HG03045 (cell line): ENCODE measurements around the gene LILRB1.
"Not testable (repeated sequence)": the region's sequence is repeated elsewhere in the genome, so short reads cannot be mapped to it uniquely, and the experiment has no call there.

Experiments
- ATAC-seq: cut with Tn5 transposase; IDR thresholded peaks from one replicate; pipeline ENCODE4 v1.9.1; 2021; ENCODE audit warnings: mild to moderate bottlenecking, moderate library complexity; ENCODE audit not compliant: unreplicated experiment

The LILRB1 gene

GRCh38 chr19:54660964-54661363, 30.7 kb downstream of the LILRB1 start:
- no peak for ATAC-seq

- ATAC-seq: no peak
These were observed 31.7 kb downstream of the LILRB1 start for GRCh38 chr19:54661846-54662481.

GRCh38 chr19:54662730-54663129, 32.4 kb downstream of the LILRB1 start, which contains the start of gene LILRB4:
TSS of gene LILRB4 (plus strand) at chr19:54662985. CDS start at chr19:54663034, 49 bp downstream.
- no peak for ATAC-seq

GRCh38 chr19:54665530-54665929, 35.2 kb downstream of the LILRB1 start:
- ATAC-seq: no peak

- ATAC-seq: no peak
These were observed 36.9 kb downstream of the LILRB1 start for GRCh38 chr19:54667217-54667616.

- ATAC-seq: no peak
These were observed 38.1 kb downstream of the LILRB1 start for GRCh38 chr19:54668353-54668752.

GRCh38 chr19:54670576-54671357, 40.5 kb downstream of the LILRB1 start:
- ATAC-seq: no peak

GRCh38 chr19:54673222-54673621, 42.9 kb downstream of the LILRB1 start:
- no peak for ATAC-seq

GRCh38 chr19:54674021-54674617, 43.8 kb downstream of the LILRB1 start:
- ATAC-seq: no peak

- not testable (repeated sequence) for ATAC-seq
These were observed 46.0 kb downstream of the LILRB1 start for GRCh38 chr19:54676210-54676834.

GRCh38 chr19:54677217-54677616, 46.9 kb downstream of the LILRB1 start:
- no peak for ATAC-seq

GRCh38 chr19:54681596-54681995, 51.3 kb downstream of the LILRB1 start:
- not testable (repeated sequence) for ATAC-seq

- no peak for ATAC-seq
These were observed 52.1 kb downstream of the LILRB1 start for GRCh38 chr19:54682306-54682856.

GRCh38 chr19:54684527-54684926, 54.2 kb downstream of the LILRB1 start:
- no peak for ATAC-seq
